ENCODE results near the gene EDRF1.
A peak's percentile ranks its signal among the peaks of the same experiment; 100 is the strongest.

The EDRF1 gene

DNA sequence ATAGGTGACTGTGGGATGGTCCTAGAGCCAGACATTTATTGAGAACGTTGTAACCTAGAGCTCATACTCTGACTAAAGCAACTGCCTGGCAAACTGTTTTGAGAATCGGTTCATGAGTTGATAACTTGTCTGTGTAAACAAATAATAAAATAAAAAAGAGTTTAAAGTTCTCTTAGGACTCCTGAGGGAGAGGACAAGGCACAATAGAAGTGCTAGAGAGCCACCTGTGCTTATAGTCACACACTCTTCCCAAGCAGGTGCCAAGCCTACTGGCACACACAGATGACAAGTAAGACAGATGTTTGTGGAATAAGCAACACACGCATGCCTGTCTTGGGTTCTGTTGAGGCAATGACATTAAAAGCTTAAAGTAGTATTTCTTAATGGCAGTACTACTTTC lies 7.9 kb downstream of the EDRF1 start:
- no peak for DNase-seq (ENCODE audit: low read depth)
- H3K4me3 ChIP-seq (ENCODE audit: low read depth, low read length): no peak overlapping the region
- no peak for TF ChIP-seq CTCF (conservative IDR thresholded peaks at IDR 0.05; ENCODE audit: low read depth, low read length)

DNA sequence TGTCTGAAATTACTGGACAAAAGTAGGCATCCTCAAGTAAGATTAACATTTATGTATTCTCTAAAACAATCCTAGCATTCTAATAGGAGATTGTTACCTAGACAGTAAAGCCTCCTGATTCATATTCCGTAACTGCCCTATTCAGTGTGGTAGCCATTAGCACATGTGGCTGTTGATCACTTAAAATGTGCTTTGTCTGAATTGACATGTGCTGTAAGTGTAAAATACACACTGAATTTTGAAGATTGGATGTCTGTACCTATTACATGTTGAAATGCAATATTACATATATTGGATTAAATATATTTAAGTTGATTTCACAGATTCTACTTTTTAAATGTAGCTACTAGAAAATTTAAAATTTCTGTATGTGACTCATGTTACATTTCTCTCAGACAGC lies 14.6 kb downstream of the EDRF1 start:
- H3K4me3 ChIP-seq (ENCODE audit: low read depth, low read length): no peak overlapping the region
- TF ChIP-seq CTCF (conservative IDR thresholded peaks at IDR 0.05; ENCODE audit: low read depth, low read length): no peak
- no peak for DNase-seq (ENCODE audit: low read depth)

- TF ChIP-seq CTCF (conservative IDR thresholded peaks at IDR 0.05; ENCODE audit: low read depth, low read length): no peak
- H3K4me3 ChIP-seq (ENCODE audit: low read depth, low read length): no peak overlapping the region
- peak; percentile 18 for DNase-seq (ENCODE audit: low read depth)
Observed at GRCh38 chr10:125734823-125735222, 15.3 kb downstream of the EDRF1 start.

GRCh38 chr10:125738206-125738605 lies 18.7 kb downstream of the EDRF1 start:
- TF ChIP-seq CTCF (conservative IDR thresholded peaks at IDR 0.05; ENCODE audit: low read depth, low read length): no peak
- no peak overlapping the region for H3K4me3 ChIP-seq (ENCODE audit: low read depth, low read length)
- DNase-seq (ENCODE audit: low read depth): no peak

DNA sequence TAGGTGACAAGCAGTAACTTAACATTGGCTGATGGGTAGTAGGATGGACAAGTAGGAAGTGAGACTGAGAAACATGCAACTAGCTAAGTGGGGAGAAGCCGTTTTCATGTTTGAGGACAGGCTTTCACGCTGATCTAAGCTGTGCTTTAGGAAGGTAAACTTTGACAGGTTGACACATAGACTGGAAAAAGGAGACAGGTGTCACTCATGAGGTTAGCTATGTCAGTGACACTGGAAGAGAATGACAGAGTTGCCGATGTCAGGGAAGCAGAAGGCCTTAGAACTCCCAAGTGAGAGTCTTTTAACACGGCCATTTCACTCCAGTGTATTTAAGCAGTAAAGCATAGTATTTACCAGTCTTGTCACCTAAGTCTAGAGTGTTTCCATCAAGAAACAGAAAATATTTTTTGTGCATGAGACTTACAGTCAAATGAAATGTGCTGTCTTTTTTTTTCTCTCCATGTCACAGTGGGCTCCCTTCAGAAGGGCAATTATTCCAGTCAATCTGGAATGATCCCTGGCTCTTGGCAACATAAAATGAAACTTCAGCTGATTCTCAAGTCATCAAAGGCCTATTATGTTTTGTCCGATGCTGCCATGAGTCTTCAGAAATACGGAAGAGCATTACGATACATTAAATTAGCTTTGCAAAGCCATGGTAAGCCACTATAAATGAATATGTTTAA lies 20.6 kb downstream of the EDRF1 start:
- no peak for DNase-seq (ENCODE audit: low read depth)
- TF ChIP-seq CTCF (conservative IDR thresholded peaks at IDR 0.05; ENCODE audit: low read depth, low read length): no peak
- H3K4me3 ChIP-seq (ENCODE audit: low read depth, low read length): no peak overlapping the region

GRCh38 chr10:125742465-125742864 lies 23.0 kb downstream of the EDRF1 start:
- peak; percentile 43 for TF ChIP-seq CTCF (conservative IDR thresholded peaks at IDR 0.05; ENCODE audit: low read depth, low read length)
- no peak overlapping the region for H3K4me3 ChIP-seq (ENCODE audit: low read depth, low read length)
- peak; percentile 45 for DNase-seq (ENCODE audit: low read depth)

DNA sequence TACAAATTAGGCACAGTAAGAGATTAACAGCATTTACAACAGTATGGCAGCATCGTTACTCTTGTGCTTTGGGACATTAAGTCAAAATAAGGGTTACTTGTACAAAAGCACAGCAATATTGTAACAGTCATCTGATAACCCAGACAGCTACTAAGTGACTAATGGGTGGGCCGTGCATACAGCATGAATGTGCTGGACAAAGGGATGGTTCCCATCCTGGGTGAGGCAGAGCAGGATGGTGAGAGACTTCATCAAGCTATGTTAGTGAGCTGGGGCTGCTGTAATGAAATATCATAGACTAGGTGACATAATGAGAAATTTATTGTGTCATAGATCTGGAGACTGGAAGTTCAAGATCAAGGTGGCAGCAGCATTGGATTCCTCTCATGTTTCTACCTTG lies 25.4 kb downstream of the EDRF1 start:
- no peak for TF ChIP-seq CTCF (conservative IDR thresholded peaks at IDR 0.05; ENCODE audit: low read depth, low read length)
- no peak overlapping the region for H3K4me3 ChIP-seq (ENCODE audit: low read depth, low read length)
- DNase-seq (ENCODE audit: low read depth): no peak

Data from choroid plexus epithelial cell (primary cell).